ENCODE results near the gene IMMP2L. TPM values are rescaled to one million over a fixed set of nuclear protein-coding genes. Genes with fewer than 3 reads are reported as not detected.
A peak's percentile ranks its signal among the peaks of the same experiment; 100 is the strongest.
"Not testable (repeated sequence)": the region's sequence is repeated elsewhere in the genome, so short reads cannot be mapped to it uniquely, and the experiment has no call there.

The IMMP2L gene
- total RNA-seq (10 to 100 TPM; 26.9 to 32.9 TPM), polyA plus RNA-seq (10 to 100 TPM; 24.3 to 26.7 TPM)
- long read RNA-seq, donor 1, partial matches to known transcripts: 1 of 38 reads
- long read RNA-seq, donor 1, other reads (novel, unspliced or antisense): 37 of 38 reads
- long read RNA-seq, donor 2, partial matches to known transcripts: 2 of 36 reads
- long read RNA-seq, donor 2, other reads (novel, unspliced or antisense): 34 of 36 reads

DNA sequence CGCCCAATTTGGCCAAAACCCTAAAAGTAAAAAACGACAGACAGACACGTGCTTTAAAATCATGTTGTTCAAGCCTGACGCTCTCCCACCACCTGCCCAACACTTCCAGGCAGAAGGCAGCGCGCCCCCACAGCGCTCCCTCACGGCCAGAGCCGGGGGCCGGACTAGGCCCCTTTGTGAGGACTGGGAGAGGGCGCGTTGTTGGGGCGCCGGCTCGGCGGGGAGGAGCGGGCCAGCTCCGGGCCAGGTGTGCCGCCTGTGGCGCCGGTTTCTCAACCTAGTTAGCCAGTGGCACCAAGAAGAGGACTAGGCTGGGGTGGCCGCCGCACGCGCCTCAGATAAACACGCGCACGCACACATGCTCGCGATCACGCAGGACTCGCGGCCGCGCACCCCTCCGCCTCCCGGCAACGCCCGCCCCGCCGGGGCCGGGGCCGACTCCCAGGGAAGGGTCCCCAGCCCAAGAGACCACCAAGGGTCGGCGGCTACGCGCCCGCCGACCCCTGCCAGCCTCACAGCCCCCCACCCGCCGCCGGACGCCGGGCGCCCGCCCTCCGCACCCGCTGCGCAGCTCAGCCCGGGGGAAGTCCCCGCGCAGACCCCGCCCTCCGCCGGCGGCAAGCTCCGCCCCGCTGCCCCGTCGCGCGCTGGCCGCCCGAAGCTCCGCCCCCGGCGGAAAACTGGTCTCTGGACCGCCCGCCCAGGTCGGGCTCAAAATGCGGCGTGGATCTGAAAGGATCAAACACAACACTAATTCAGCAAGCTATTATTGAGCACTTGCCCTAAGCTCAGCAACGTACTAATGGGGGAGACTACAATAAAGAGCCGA, at the start of gene IMMP2L:
IMMP2L (minus strand) TSS at position 589 of the 829 bp plus-strand sequence.
- peak; percentile 92 to 97 for DNase-seq
- Histone ChIP-seq H3K4me3 (ENCODE audit: low read length in 2 of 2) (peak within 1 kb of the TSS; percentile 71 to 76), H3K36me3 (ENCODE audit: control insufficient read depth in 1 of 2, insufficient read depth in 2 of 2, low read length in 1 of 2) (no peaks in the 10 kb centered on the region), H3K9me3 (ENCODE audit: control insufficient read depth, low read length) (no peaks in the 10 kb centered on the region), H3K4me1 (ENCODE audit: control insufficient read depth in 1 of 2, insufficient read depth in 2 of 2, low read length in 2 of 2) (peaks cover 1 to 4% of the 10 kb centered on the region in 2 donors), H3K27ac (ENCODE audit: low read depth in 1 of 2, low read length in 2 of 2) (peak within 1 kb of the TSS in 1 of 2 donors; percentile 10), H3K27me3 (ENCODE audit: control insufficient read depth in 1 of 2, insufficient read depth in 2 of 2, low read length in 1 of 2) (no peaks in the 10 kb centered on the region)
- WGBS, 2 donors: 0 to 1% methylated on average over 49 to 84 of the region's 84 CpGs
- intact Hi-C loops (cut with DNase I): loop anchor here in 1 of 2 donors (10.0 kb wide), 1 partner anchor 173 kb away; no protein-coding TSS in a partner anchor
- peak; percentile 99 for ATAC-seq (ENCODE audit: low FRiP score)

DNA sequence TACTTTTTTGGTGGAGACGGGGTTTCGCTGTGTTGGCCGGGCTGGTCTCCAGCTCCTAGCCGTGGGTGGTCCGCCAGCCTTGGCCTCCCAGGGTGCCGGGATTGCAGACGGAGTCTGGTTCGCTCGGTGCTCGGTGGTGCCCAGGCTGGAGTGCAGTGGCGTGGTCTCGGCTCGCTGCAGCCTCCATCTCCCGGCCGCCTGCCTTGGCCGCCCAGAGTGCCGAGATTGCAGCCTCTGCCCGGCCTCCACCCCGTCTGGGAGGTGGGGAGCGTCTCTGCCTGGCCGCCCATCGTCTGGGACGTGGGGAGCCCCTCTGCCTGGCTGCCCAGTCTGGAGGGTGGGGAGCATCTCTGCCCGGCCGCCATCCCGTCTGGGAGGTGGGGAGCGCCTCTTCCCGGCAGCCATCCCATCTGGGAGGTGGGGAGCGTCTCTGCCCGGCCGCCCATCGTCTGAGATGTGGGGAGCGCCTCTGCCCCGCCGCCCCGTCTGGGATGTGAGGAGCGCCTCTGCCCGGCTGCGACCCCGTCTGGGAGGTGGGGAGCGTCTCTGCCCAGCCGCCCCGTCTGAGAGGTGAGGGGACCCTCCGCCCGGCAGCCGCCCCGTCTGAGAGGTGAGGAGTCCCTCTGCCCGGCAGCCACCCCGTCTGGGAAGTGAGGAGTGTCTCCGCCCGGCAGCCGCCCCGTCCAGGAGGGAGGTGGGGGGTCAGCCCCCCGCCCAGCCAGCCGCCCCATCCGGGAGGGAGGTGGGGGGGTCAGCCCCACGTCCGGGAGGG, 47.4 kb upstream of the IMMP2L start:
- H3K27ac ChIP-seq (ENCODE audit: low read depth in 1 of 2, low read length in 2 of 2); H3K36me3 ChIP-seq (ENCODE audit: control insufficient read depth in 1 of 2, insufficient read depth in 2 of 2, low read length in 1 of 2); H3K27me3 ChIP-seq (ENCODE audit: control insufficient read depth in 1 of 2, insufficient read depth in 2 of 2, low read length in 1 of 2); intact Hi-C loops (cut with DNase I); DNase-seq; H3K4me1 ChIP-seq (ENCODE audit: control insufficient read depth in 1 of 2, insufficient read depth in 2 of 2, low read length in 2 of 2); ATAC-seq (ENCODE audit: low FRiP score); H3K4me3 ChIP-seq (ENCODE audit: low read length in 2 of 2); H3K9me3 ChIP-seq (ENCODE audit: control insufficient read depth, low read length): not testable (repeated sequence)
- 94 to 96% methylated on average over 31 to 58 of the region's 58 CpGs for WGBS, 2 donors

DNA sequence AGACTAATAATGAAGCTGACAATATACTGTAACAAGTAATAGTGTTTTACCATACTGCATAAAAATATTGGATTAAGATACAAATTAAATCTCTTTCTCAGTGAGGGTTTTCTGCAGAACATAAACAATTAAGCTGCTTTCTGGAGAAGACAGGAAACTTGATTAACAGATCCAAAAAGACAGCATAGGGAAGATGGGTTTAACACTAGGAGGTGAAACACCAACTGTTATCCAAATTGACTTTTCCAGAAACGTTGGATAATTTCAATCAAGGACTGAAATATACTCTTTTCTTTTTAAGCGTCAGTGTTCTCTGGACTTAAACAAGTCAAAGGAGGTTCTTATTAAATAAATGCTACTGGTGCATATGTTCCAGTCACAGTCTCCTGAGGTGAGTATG, 45.3 kb upstream of the IMMP2L start:
- intact Hi-C loops (cut with DNase I): no loop called here
- 60 to 68% methylated on average over 2 of the region's 2 CpGs for WGBS, 2 donors
- DNase-seq: no peak
- Histone ChIP-seq H3K27me3 (ENCODE audit: control insufficient read depth in 1 of 2, insufficient read depth in 2 of 2, low read length in 1 of 2) (no peaks in the 10 kb centered on the region), H3K9me3 (ENCODE audit: control insufficient read depth, low read length) (no peaks in the 10 kb centered on the region), H3K4me3 (ENCODE audit: low read length in 2 of 2) (no peak overlapping the region), H3K36me3 (ENCODE audit: control insufficient read depth in 1 of 2, insufficient read depth in 2 of 2, low read length in 1 of 2) (no peaks in the 10 kb centered on the region), H3K4me1 (ENCODE audit: control insufficient read depth in 1 of 2, insufficient read depth in 2 of 2, low read length in 2 of 2) (no peaks in the 10 kb centered on the region), H3K27ac (ENCODE audit: low read depth in 1 of 2, low read length in 2 of 2) (no peak overlapping the region)
- no peak for ATAC-seq (ENCODE audit: low FRiP score)

DNA sequence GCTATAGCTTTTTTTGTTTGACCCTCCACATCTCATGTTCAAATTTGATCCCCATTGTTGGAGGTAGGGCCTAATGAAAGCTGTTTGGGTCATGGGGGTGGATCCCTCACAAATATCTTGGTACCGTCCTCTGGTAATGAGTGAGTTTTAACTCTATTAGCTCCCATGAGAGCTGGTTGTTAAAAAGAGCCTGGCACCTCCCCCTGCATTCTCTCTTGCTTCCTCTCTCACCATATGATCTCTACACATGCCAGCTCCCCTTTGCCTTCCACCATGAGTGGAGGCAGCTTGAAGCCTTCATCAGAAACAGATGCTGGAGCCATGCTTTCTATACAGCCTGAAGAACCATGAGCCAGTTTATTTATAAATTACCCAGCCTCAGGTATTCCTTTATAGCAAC, 43.0 kb upstream of the IMMP2L start:
- no peaks in the 10 kb centered on the region for H3K9me3 ChIP-seq (ENCODE audit: control insufficient read depth, low read length)
- no peaks in the 10 kb centered on the region for H3K4me1 ChIP-seq (ENCODE audit: control insufficient read depth in 1 of 2, insufficient read depth in 2 of 2, low read length in 2 of 2)
- no peak overlapping the region for H3K27ac ChIP-seq (ENCODE audit: low read depth in 1 of 2, low read length in 2 of 2)
- H3K36me3 ChIP-seq (ENCODE audit: control insufficient read depth in 1 of 2, insufficient read depth in 2 of 2, low read length in 1 of 2): no peaks in the 10 kb centered on the region
- H3K4me3 ChIP-seq (ENCODE audit: low read length in 2 of 2): no peak overlapping the region
- DNase-seq (no peak), ATAC-seq (ENCODE audit: low FRiP score) (no peak)
- no peaks in the 10 kb centered on the region for H3K27me3 ChIP-seq (ENCODE audit: control insufficient read depth in 1 of 2, insufficient read depth in 2 of 2, low read length in 1 of 2)
- 41 to 45% methylated on average over 1 of the region's 1 CpG for WGBS, 2 donors
- intact Hi-C loops (cut with DNase I): no loop called here

DNA sequence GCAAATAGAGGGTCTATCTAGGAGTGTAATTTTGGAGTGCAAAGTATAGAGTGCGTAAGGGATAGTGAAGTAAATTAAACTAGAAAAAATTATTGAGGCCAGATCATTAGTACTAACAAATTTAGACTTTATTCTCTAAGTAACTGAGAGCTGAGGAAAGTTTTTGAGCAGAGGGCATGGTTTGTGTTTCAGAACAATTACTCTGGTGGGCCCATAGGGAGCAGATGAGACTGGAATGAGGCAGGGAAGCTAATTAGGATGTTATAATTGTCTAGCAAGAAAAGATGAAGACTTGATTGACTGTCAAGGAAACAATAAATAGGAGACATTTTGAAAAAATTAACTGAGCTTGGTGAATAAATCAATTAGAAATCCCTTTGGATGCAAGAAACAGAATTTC, 37.8 kb upstream of the IMMP2L start:
- H3K36me3 ChIP-seq (ENCODE audit: control insufficient read depth in 1 of 2, insufficient read depth in 2 of 2, low read length in 1 of 2): no peaks in the 10 kb centered on the region
- intact Hi-C loops (cut with DNase I): no loop called here
- H3K4me3 ChIP-seq (ENCODE audit: low read length in 2 of 2): no peak overlapping the region
- H3K27me3 ChIP-seq (ENCODE audit: control insufficient read depth in 1 of 2, insufficient read depth in 2 of 2, low read length in 1 of 2): no peaks in the 10 kb centered on the region
- no peaks in the 10 kb centered on the region for H3K4me1 ChIP-seq (ENCODE audit: control insufficient read depth in 1 of 2, insufficient read depth in 2 of 2, low read length in 2 of 2)
- DNase-seq (no peak), ATAC-seq (ENCODE audit: low FRiP score) (no peak)
- no peaks in the 10 kb centered on the region for H3K9me3 ChIP-seq (ENCODE audit: control insufficient read depth, low read length)
- 95 to 97% methylated on average over 1 of the region's 1 CpG for WGBS, 2 donors
- no peak overlapping the region for H3K27ac ChIP-seq (ENCODE audit: low read depth in 1 of 2, low read length in 2 of 2)

DNA sequence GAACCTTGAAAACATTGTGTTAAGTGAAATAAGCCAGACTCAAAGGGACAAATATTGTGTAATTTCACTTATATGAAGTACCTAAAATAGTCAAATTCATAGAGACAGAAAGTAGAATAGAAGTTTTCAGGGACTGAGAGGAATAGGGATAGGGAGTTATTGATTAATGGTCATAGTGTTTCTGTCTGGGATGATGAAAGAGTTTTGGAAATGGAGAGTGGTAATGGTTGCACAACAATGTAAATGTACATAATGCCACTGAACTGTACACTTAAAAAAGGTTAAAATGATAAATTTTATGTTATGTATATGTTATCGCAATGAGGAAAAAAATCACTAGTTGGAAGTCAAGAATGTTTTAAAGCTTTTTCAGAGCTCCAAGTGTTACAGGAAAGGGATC, 33.5 kb upstream of the IMMP2L start:
- Histone ChIP-seq H3K27me3 (ENCODE audit: control insufficient read depth in 1 of 2, insufficient read depth in 2 of 2, low read length in 1 of 2) (no peaks in the 10 kb centered on the region), H3K4me1 (ENCODE audit: control insufficient read depth in 1 of 2, insufficient read depth in 2 of 2, low read length in 2 of 2) (no peaks in the 10 kb centered on the region), H3K4me3 (ENCODE audit: low read length in 2 of 2) (no peak overlapping the region), H3K27ac (ENCODE audit: low read depth in 1 of 2, low read length in 2 of 2) (no peak overlapping the region), H3K36me3 (ENCODE audit: control insufficient read depth in 1 of 2, insufficient read depth in 2 of 2, low read length in 1 of 2) (no peaks in the 10 kb centered on the region), H3K9me3 (ENCODE audit: control insufficient read depth, low read length) (no peaks in the 10 kb centered on the region)
- DNase-seq (no peak), ATAC-seq (ENCODE audit: low FRiP score) (no peak)
- intact Hi-C loops (cut with DNase I): no loop called here
- 94 to 98% methylated on average over 1 of the region's 1 CpG for WGBS, 2 donors

DNA sequence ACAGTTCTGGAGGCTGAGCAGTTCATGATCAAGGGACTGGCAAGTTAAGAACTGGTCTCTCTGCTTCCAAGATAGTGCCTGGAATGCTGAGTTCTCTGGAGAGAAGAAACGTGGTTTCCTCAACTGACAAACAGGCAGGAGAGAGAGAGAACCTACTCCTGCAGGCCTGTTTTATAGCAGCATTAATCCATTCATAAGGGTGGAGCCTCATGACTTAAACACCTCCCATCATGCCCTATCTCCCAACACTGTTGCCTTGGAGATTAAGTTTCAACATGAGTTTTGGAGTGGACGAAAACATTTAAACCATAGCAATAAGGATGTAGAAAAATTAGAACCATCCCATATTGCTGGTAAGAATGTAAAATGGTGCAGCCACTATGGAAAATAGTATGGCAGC, 32.3 kb upstream of the IMMP2L start:
- Histone ChIP-seq H3K27me3 (ENCODE audit: control insufficient read depth in 1 of 2, insufficient read depth in 2 of 2, low read length in 1 of 2) (no peaks in the 10 kb centered on the region), H3K4me3 (ENCODE audit: low read length in 2 of 2) (no peak overlapping the region), H3K36me3 (ENCODE audit: control insufficient read depth in 1 of 2, insufficient read depth in 2 of 2, low read length in 1 of 2) (no peaks in the 10 kb centered on the region), H3K9me3 (ENCODE audit: control insufficient read depth, low read length) (no peaks in the 10 kb centered on the region), H3K27ac (ENCODE audit: low read depth in 1 of 2, low read length in 2 of 2) (no peak overlapping the region), H3K4me1 (ENCODE audit: control insufficient read depth in 1 of 2, insufficient read depth in 2 of 2, low read length in 2 of 2) (no peaks in the 10 kb centered on the region)
- ATAC-seq (ENCODE audit: low FRiP score) (no peak), DNase-seq (no peak)
- WGBS, 2 donors: 34 to 35% methylated on average over 2 of the region's 2 CpGs
- intact Hi-C loops (cut with DNase I): no loop called here

DNA sequence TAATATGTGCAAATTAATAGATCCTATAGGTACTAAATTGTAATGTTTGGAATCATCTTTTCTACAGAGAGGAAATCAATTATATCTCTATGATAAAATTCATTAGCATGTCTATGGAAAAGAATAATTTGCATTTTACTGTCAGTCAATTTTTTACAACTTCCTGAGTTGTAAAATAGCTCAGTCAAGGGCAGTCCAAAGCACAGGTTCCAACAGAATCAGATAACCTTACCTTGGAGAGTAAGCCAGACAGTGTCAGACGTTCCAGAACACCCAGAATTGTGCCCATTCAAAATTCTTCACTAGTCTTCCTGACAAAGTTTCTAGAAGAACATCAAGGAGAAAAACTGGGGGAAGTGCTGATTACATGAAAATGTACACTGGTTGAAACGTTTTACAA, 31.1 kb upstream of the IMMP2L start:
- 33 to 36% methylated on average over 2 of the region's 2 CpGs for WGBS, 2 donors
- H3K27ac ChIP-seq (ENCODE audit: low read depth in 1 of 2, low read length in 2 of 2): no peak overlapping the region

More for the DNA sequence above, 31.1 kb upstream of the IMMP2L start:
- ATAC-seq (ENCODE audit: low FRiP score) (no peak), DNase-seq (no peak)
- Histone ChIP-seq H3K4me1 (ENCODE audit: control insufficient read depth in 1 of 2, insufficient read depth in 2 of 2, low read length in 2 of 2) (no peaks in the 10 kb centered on the region), H3K4me3 (ENCODE audit: low read length in 2 of 2) (no peak overlapping the region), H3K9me3 (ENCODE audit: control insufficient read depth, low read length) (no peaks in the 10 kb centered on the region), H3K36me3 (ENCODE audit: control insufficient read depth in 1 of 2, insufficient read depth in 2 of 2, low read length in 1 of 2) (no peaks in the 10 kb centered on the region), H3K27me3 (ENCODE audit: control insufficient read depth in 1 of 2, insufficient read depth in 2 of 2, low read length in 1 of 2) (no peaks in the 10 kb centered on the region)
- intact Hi-C loops (cut with DNase I): no loop called here
